HG03460 (cell line): ENCODE measurements around the gene SERTAD2.

Experiments
- ATAC-seq: cut with Tn5 transposase; IDR thresholded peaks from one replicate; pipeline ENCODE4 v1.9.1; 2021; ENCODE audit not compliant: unreplicated experiment

The SERTAD2 gene

GRCh38 chr2:64610316-64610855 is 43.3 kb downstream of the SERTAD2 start:
- no peak for ATAC-seq

GRCh38 chr2:64609942-64610281 is 43.8 kb downstream of the SERTAD2 start:
- ATAC-seq, result no peak

DNA sequence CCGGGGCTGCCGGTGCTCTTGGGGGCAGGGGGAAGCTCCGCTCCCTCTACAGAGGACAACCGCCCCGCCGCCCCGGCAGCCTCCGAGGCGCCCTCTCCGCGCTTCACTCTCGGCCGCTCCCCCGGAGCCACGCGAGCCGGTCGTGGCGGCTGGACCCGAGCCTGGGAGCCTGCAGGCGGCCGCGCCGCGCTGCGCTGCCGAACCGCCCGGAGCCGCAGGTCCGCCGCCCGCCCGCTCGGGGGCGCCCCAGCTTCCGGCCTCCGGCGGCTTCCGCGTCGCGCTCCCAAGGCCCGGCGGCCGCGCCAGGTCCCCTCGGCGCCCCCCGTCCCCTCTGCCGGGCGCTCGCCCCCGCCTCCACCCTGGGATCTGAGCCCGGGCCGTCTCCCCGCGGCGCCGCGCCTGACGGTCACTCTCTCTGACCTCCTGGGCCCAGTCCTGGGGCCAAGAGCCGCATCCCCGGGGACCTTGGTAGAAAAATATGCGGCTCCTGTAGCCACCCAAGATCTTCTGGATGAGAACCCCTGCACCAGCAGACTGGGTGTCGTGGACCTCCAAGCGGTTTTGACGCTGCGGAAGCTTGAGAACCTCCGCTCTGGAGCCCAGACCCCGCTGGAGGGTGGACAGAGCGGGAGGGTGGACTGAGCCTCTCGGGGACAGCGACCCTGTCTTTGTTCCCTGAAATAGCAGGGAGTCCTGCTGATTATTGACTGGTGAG is 44.3 kb downstream of the SERTAD2 start:
- peak; percentile 26 for ATAC-seq

DNA sequence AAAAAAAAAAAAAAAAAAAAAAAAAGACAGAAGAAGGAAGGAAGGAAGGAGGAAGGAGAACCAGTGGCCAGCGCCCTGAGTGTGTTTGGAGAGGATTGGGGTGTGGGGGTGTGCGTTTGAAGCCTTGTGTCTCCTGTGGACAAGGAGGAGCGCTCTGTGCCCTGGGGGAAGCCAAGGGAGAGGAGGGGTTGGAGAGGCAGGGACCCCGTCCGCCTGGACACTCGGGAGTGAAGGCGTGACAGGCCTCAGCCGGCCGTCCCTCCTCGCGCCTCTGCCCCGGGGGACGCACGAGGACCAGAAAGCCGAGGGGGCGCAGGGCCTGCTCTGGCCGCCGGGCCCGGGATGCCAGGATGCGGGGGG is 44.9 kb downstream of the SERTAD2 start:
- ATAC-seq, result peak; percentile 2

DNA sequence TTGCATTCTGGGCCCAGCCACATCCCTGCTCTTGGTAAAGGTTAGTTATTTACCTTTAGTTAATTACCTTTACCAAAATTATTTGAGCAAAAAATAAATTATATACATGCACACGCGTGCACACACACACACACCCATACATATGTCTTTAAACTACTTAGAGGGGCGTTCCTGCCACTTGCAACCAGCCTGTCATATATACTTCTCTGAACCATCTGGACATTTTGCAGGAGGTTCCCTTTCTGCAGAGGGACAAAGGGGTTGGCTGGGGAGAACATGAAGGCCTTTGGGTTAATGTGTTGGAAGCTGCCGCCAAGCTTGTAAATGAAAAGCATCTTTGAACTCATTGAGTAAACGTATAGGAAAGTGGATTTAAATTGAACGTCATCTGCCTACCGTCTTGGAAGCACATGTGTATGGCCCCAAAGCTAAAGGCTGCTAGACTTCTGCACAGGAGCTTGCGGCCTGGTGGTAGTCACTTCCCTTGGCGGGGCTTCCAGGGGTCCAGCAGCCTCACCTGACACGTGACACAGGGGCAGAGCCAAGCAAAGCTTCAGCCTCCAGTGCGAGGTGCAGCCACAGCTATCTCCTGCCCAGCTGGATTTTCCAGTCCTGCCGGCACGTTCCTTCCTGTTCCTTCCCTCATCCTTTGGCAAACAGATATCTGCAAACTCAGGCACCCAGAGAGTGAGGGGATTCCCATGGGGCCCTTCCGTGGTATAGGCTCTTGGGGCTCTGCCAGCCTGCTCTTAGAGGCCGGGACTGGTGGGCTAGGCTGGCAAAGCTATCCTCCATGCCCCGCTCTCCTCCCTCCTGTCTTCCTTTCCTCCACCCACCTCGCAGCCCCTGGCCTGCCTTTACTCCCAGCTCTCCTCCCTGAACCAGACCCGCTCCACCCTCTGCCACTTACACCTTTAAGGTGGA is 46.1 kb downstream of the SERTAD2 start:
- ATAC-seq, result no peak

DNA sequence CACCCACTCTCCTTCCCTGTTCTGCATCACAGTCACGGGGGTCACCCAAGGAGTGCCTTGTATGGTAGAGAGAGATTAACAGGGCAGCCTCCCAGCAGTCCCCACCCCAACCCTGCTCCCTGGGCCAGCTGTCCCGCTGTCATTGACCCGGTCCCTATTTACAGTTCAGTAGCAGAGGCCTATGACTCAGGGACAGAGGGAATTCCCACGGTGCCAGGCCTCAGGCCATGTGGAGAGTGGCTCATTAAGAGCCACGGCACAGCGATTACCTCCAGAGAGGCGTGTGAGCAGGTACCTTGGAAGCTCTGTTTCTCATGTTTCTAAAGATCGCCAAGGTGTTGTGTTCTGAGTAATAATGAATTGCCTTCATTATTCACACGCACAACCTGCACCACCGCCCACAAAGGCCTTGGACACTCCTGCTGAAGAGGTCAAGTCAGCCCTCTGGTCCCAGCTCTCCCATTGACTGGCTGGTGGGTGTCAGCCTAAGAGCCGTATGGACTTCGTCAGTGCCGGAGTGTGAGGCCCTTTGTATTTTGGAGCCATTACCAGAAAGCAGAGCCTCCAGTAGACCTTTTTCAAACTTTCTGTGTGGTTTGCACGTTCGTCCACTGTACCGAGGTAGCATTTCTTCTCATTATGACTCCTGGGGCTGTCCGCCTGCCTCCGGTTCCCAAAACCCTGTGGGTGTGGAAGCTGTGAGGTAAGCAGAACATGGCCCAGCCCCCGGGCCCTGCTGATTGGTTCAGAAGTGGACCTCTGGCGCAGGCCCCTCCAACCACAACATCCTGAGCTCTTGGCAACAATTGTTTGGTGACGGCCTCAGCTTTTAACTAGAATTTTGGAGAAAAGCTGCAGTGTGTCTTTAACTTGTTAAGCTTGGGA is 47.0 kb downstream of the SERTAD2 start:
- ATAC-seq, result peak; percentile 86

- no peak for ATAC-seq
Measured at GRCh38 chr2:64605991-64606478, 47.7 kb downstream of the SERTAD2 start.

GRCh38 chr2:64605026-64605471 is 48.7 kb downstream of the SERTAD2 start:
- ATAC-seq, result no peak

DNA sequence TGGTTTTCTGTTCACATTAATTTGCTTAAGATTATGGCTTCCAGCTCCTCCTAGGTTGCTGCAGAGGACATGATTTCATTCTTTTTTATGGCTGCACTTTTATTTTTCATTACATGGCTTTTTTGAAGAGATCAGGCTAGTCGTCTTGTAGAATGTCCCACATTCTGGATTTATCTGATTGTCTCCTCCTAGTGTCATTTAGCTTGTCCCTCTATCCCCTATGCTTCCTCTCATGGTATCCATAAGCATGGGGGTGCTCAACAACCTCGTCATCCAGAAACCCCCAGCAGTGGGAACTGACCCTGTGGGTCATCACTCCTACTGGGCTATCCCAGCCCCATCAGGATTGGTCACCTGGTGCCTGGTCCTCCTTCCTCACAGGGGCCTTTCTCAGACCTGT is 49.6 kb downstream of the SERTAD2 start:
- no peak for ATAC-seq

GRCh38 chr2:64602436-64602835 is 51.3 kb downstream of the SERTAD2 start:
- no peak for ATAC-seq

GRCh38 chr2:64601785-64602391 is 51.8 kb downstream of the SERTAD2 start:
- ATAC-seq, result no peak

- ATAC-seq, result no peak
Measured at GRCh38 chr2:64601034-64601754, 52.5 kb downstream of the SERTAD2 start.

DNA sequence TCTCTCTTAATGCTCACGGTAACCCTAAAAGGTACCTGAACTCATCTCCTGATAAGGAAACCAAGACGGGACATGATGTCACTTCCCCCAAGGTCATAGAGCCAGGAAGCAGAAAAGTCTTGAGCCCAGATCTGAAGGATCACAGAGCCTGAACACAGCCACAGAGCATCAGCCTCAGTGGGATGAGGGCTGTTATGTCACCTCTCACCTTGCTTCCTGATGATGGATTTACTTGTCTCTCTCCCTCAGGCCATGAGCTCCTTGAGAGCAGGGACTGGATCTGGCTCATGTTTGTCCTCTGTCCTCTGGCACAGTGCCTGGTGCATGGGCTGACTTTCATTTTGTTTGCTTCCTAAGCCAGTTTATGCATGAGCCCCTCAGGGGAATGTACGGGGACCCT is 54.2 kb downstream of the SERTAD2 start:
- ATAC-seq, result no peak

DNA sequence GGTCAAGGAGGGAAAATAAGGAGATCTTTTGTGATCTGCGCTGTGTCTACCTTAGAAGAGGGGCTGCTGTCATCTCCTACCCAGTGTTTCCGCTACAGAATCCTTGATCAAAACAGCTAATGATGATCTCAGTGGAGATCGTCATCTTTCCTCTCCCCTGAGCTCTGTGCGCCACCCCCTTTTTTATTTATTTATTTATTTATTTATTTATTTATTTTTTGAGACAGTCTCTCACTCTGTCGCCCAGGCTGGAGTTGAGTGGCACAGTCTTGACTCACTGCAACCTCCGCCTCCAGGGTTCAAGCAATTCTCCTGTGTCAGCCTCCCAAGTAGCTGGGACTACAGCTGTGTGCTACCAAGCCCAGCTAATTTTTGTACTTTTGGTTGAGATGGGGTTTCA is 55.5 kb downstream of the SERTAD2 start:
- ATAC-seq, result no peak

- ATAC-seq, result no peak
Measured at GRCh38 chr2:64595397-64596176, 58.1 kb downstream of the SERTAD2 start.

DNA sequence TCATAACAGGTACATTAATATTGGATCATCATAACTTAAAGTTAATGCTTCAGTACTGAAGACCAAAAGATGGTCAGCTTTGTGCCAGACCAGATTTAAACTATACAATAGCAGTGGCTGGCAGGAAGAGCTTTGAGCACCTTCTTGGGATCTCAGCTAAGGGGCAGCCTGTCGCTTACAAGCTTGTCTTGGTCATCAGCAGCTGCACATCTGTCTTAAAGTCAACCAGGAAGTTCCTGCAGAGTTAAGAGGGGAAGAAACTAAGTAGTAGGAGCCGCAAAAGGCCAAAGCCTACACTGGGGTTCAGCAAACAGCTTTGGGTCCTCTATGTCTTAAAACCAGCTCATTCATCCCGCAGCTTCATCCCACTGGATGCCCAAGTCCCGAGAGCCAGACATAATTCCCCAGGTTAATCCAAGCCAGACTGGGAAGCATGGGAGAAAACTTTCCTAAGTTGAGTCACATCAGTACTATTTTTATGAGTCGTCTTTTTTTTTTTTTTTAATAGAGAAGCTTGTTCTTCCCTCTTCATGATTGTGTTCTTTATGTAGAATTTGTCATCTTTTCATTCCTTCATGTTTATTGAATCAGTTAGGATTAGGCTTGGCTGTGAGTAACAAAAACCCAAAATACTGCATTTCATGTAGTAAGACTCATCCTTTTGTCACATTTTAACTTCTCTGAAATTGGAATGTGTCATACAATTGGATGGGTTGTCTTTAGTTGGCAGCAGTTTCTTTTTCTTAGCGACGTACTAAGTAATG is 59.3 kb downstream of the SERTAD2 start:
- no peak for ATAC-seq

- ATAC-seq, result no peak
Measured at GRCh38 chr2:64593035-64593655, 60.6 kb downstream of the SERTAD2 start.

DNA sequence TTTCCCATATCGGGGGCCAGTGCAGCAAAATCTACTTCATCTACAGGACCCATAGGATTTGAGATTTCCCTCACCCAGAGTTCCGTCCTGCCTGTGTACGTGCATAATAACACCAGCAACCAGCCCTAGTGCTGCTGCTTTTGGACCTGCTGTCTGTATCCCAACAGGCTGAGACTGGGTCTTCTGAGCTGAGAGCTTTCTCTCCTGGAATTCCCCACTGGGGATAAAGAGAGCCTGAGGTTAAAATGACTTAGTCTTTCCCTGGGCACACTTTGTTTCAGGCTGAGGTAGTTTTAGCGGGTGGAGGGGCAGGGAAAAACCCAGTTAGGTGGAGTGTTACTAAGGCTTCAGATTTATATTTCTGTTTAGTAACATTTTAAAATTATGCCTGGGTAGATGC is 62.5 kb downstream of the SERTAD2 start:
- no peak for ATAC-seq
